ENCODE measurements around the gene NHSL1.

The NHSL1 gene

GRCh38 chr6:138486249-138487101 lies 12.8 kb downstream of the NHSL1 start:
- no peak overlapping the region for H3K27ac ChIP-seq (ENCODE audit: poor library complexity, severe bottlenecking)
- no peak for TF ChIP-seq CTCF (IDR thresholded peaks at IDR 0.05; ENCODE audit: poor library complexity, severe bottlenecking)
- no peak for DNase-seq (ENCODE audit: low spot score)
- H3K4me1 ChIP-seq (ENCODE audit: insufficient read depth, poor library complexity, severe bottlenecking) = peaks cover 6% of the 10 kb centered on the region
- H3K36me3 ChIP-seq (ENCODE audit: low read depth) = no peaks in the 10 kb centered on the region; the same call in 1 of the 2 replicates
- no peak overlapping the region for H3K4me3 ChIP-seq (ENCODE audit: severe bottlenecking)
- ATAC-seq (ENCODE audit: low read depth) = no peak
- H3K9me3 ChIP-seq (ENCODE audit: severe bottlenecking) = no peaks in the 10 kb centered on the region
- H3K27me3 ChIP-seq (ENCODE audit: insufficient read depth, poor library complexity, severe bottlenecking) = no peaks in the 10 kb centered on the region

GRCh38 chr6:138485586-138486248 lies 13.6 kb downstream of the NHSL1 start:
- Histone ChIP-seq H3K27me3 (ENCODE audit: insufficient read depth, poor library complexity, severe bottlenecking) (no peaks in the 10 kb centered on the region), H3K4me3 (ENCODE audit: severe bottlenecking) (no peak overlapping the region), H3K9me3 (ENCODE audit: severe bottlenecking) (no peaks in the 10 kb centered on the region), H3K36me3 (ENCODE audit: low read depth) (no peaks in the 10 kb centered on the region), H3K4me1 (ENCODE audit: insufficient read depth, poor library complexity, severe bottlenecking) (peaks cover 6% of the 10 kb centered on the region), H3K27ac (ENCODE audit: poor library complexity, severe bottlenecking) (no peak overlapping the region)
- ATAC-seq (ENCODE audit: low read depth) (no peak), DNase-seq (ENCODE audit: low spot score) (no peak)
- TF ChIP-seq CTCF (IDR thresholded peaks at IDR 0.05; ENCODE audit: poor library complexity, severe bottlenecking) = no peak

GRCh38 chr6:138485005-138485545 lies 14.2 kb downstream of the NHSL1 start:
- Histone ChIP-seq H3K36me3 (ENCODE audit: low read depth) (no peaks in the 10 kb centered on the region; the same call in 1 of the 2 replicates), H3K9me3 (ENCODE audit: severe bottlenecking) (no peaks in the 10 kb centered on the region), H3K27me3 (ENCODE audit: insufficient read depth, poor library complexity, severe bottlenecking) (no peaks in the 10 kb centered on the region), H3K4me3 (ENCODE audit: severe bottlenecking) (no peak overlapping the region), H3K27ac (ENCODE audit: poor library complexity, severe bottlenecking) (no peak overlapping the region), H3K4me1 (ENCODE audit: insufficient read depth, poor library complexity, severe bottlenecking) (peaks cover 6% of the 10 kb centered on the region)
- DNase-seq (ENCODE audit: low spot score) = no peak
- ATAC-seq (ENCODE audit: low read depth) = no peak
- no peak for TF ChIP-seq CTCF (IDR thresholded peaks at IDR 0.05; ENCODE audit: poor library complexity, severe bottlenecking)

- Histone ChIP-seq H3K9me3 (ENCODE audit: severe bottlenecking) (no peaks in the 10 kb centered on the region), H3K4me3 (ENCODE audit: severe bottlenecking) (no peak overlapping the region), H3K27me3 (ENCODE audit: insufficient read depth, poor library complexity, severe bottlenecking) (no peaks in the 10 kb centered on the region), H3K36me3 (ENCODE audit: low read depth) (no peaks in the 10 kb centered on the region; the same call in 1 of the 2 replicates), H3K27ac (ENCODE audit: poor library complexity, severe bottlenecking) (no peak overlapping the region), H3K4me1 (ENCODE audit: insufficient read depth, poor library complexity, severe bottlenecking) (peaks cover 6% of the 10 kb centered on the region)
- no peak for TF ChIP-seq CTCF (IDR thresholded peaks at IDR 0.05; ENCODE audit: poor library complexity, severe bottlenecking)
- ATAC-seq (ENCODE audit: low read depth) (no peak), DNase-seq (ENCODE audit: low spot score) (no peak)
These were observed 15.1 kb downstream of the NHSL1 start for GRCh38 chr6:138484018-138484731.
